K562 (cell line): ENCODE measurements around the gene CHCT1. TPM values are rescaled to one million over a fixed set of nuclear protein-coding genes. Genes with fewer than 3 reads are reported as not detected.
A peak's percentile ranks its signal among the peaks of the same experiment; 100 is the strongest.

Experiments
- ATAC-seq: fragments of 200-7000 bp; cut with Tn5 transposase; 3 replicates; pipeline ENCODE4 v1.9.1; 2020; ENCODE audit warnings: moderate library complexity
- BruUV-seq: library from RNA; stranded (reverse); fragments of 400-500 nt; replicated peaks from 2 replicates; lab custom pipeline; 2021; lab: Mats Ljungman, UMichigan
- CTCF ChIA-PET: fragments of 300-600 bp; formaldehyde crosslinking; extraction: SDS; loops from one replicate; lab custom pipeline; 2021; ENCODE audit warnings: low intra/inter-chr PET ratio; lab: Yijun Ruan, JAX
- POLR2A ChIA-PET: fragments of 300-600, 350-650 bp; sonication (Branson Sonifier 250); formaldehyde crosslinking; extraction: SDS; loops from one replicate; lab custom pipeline; 2021; ENCODE audit warnings: antibody characterized with exemption, inconsistent platforms; lab: Yijun Ruan, JAX
- DNase-seq, 4 experiments: peaks; one replicate each; pipeline versions ENCODE4 v3.0.0 to v3.0.0-alpha.2; 2011 to 2018; ENCODE audit warnings: low spot score in 3 of 4, mixed read lengths in 3 of 4; ENCODE audit errors: extremely low read depth in 1 of 4
- FAIRE-seq: peaks from 2 replicates; lab custom pipeline; 2011; peaks lifted over from hg19 to GRCh38; lab: Jason Lieb, UNC
- H2AFZ ChIP-seq: 2 replicates; pipeline ENCODE4 v1.6.0; 2011; ENCODE audit warnings: low read depth, low read length, control low read depth, inconsistent platforms
- H3K27ac ChIP-seq: fragments of 200-600 bp; 3 replicates; pipeline ENCODE4 v1.8.0; 2011; ENCODE audit warnings: low read depth, mild to moderate bottlenecking, control low read depth, inconsistent platforms, low read length, moderate library complexity, mixed read lengths; ENCODE audit errors: extremely low read depth
- H3K27me3 ChIP-seq, 2 experiments: fragments of 300-600 bp in 1 of 2; 2 replicates in 1 of 2; 3 replicates in 1 of 2; pipeline versions ENCODE4 v1.6.0 to v1.8.0; 2011; ENCODE audit warnings: inconsistent platforms in 2 of 2, low read length in 2 of 2, mild to moderate bottlenecking in 1 of 2, mixed read lengths in 1 of 2, moderate library complexity in 1 of 2; ENCODE audit not compliant: control insufficient read depth in 2 of 2, insufficient read depth in 2 of 2
- H3K36me3 ChIP-seq: fragments of 300-600 bp; 3 replicates; pipeline ENCODE4 v1.8.0; 2011; ENCODE audit warnings: mild to moderate bottlenecking, low read length, inconsistent platforms; ENCODE audit not compliant: control insufficient read depth, insufficient read depth
- H3K4me1 ChIP-seq, 2 experiments: fragments of 200-600 bp in 1 of 2; replicated peaks in 1 of 2; 2 replicates in 1 of 2; 3 replicates in 1 of 2; pipeline versions ENCODE4 v1.5.1 to v1.8.0; 2011; ENCODE audit warnings: inconsistent platforms in 2 of 2, low read length in 2 of 2, mild to moderate bottlenecking in 1 of 2, mixed read lengths in 1 of 2, moderate library complexity in 1 of 2; ENCODE audit not compliant: control insufficient read depth in 2 of 2, insufficient read depth in 2 of 2
- H3K4me2 ChIP-seq: 2 replicates; pipeline ENCODE4 v1.6.1; 2011; ENCODE audit warnings: low read length, control low read depth, inconsistent platforms, mixed read lengths; ENCODE audit not compliant: insufficient read depth
- H3K4me3 ChIP-seq: fragments of 200-600 bp; sonication (generic), shearing (Covaris generic); 2 replicates; pipeline ENCODE4 v1.5.1; 2016; ENCODE audit warnings: control low read depth, inconsistent platforms
- H3K79me2 ChIP-seq: fragments of 200-600 bp; 3 replicates; pipeline ENCODE4 v1.8.0; 2011; ENCODE audit warnings: low read length, inconsistent platforms; ENCODE audit not compliant: control insufficient read depth, insufficient read depth
- H3K9ac ChIP-seq, 2 experiments: 2 replicates each; pipeline versions ENCODE4 v1.6.0 to v1.6.1; 2011; ENCODE audit warnings: low read depth in 2 of 2, low read length in 2 of 2, control low read depth in 1 of 2, inconsistent platforms in 1 of 2, mild to moderate bottlenecking in 1 of 2, mixed read lengths in 1 of 2; ENCODE audit not compliant: insufficient read depth in 1 of 2
- H3K9me1 ChIP-seq: one replicate; pipeline ENCODE4 v1.6.0; 2011; ENCODE audit warnings: inconsistent platforms, mild to moderate bottlenecking, low read length, moderate library complexity; ENCODE audit not compliant: control insufficient read depth, insufficient read depth
- H3K9me3 ChIP-seq: replicated peaks from 2 replicates; pipeline ENCODE4 v1.5.1; 2011; ENCODE audit warnings: low read depth, low read length, inconsistent platforms; ENCODE audit not compliant: control insufficient read depth, insufficient read depth
- H4K20me1 ChIP-seq: replicated peaks from 2 replicates; pipeline ENCODE4 v1.6.1; 2011; ENCODE audit warnings: low read length, inconsistent platforms, mixed read lengths; ENCODE audit not compliant: control insufficient read depth, insufficient read depth
- CBFA2T2 ChIP-seq: fragments of 450-650 bp; conservative IDR thresholded peaks from 2 replicates; pipeline ENCODE4 v1.6.1; 2017; ENCODE audit warnings: mild to moderate bottlenecking
- FOXA3 ChIP-seq, 2 experiments: fragments of 450-650 bp in 1 of 2; sonication (generic) in 1 of 2; formaldehyde crosslinking; IDR thresholded peaks in 1 of 2; conservative IDR thresholded peaks in 1 of 2; 2 replicates each; pipeline versions ENCODE4 v1.4.0 to v1.8.0; 2020 to 2022; ENCODE audit warnings: mild to moderate bottlenecking in 2 of 2, missing genetic modification reagents in 1 of 2
- MYNN ChIP-seq, 2 experiments: sonication (generic); formaldehyde crosslinking in 1 of 2; IDR thresholded peaks; 2 replicates each; pipeline versions ENCODE4 v1.5.0 to v1.6.1; 2016 to 2020; ENCODE audit warnings: antibody characterized with exemption in 1 of 2, missing genetic modification reagents in 1 of 2
- NFATC3 ChIP-seq: fragments of 450-650 bp; IDR thresholded peaks from 2 replicates; pipeline ENCODE4 v1.6.1; 2017; ENCODE audit warnings: mild to moderate bottlenecking
- PHTF2 ChIP-seq: fragments of 250-450 bp; sonication (Bioruptor Pico); IDR thresholded peaks from 2 replicates; pipeline ENCODE4 v1.5.0; 2021; ENCODE audit warnings: mild to moderate bottlenecking
- PML ChIP-seq: IDR thresholded peaks from 2 replicates; pipeline ENCODE4 v1.6.1; 2012; ENCODE audit warnings: low read length, inconsistent platforms
- POLR2H ChIP-seq: IDR thresholded peaks from 2 replicates; pipeline ENCODE4 v1.6.1; 2016; ENCODE audit warnings: missing genetic modification characterization, low read depth, mild to moderate bottlenecking, control low read depth, missing compliant biosample characterization, moderate library complexity
- PRMT5 ChIP-seq: sonication (generic); formaldehyde crosslinking; IDR thresholded peaks from 2 replicates; pipeline ENCODE4 v1.5.0; 2020; ENCODE audit warnings: missing genetic modification reagents
- TCF7 ChIP-seq: sonication (generic); IDR thresholded peaks from 2 replicates; pipeline ENCODE4 v1.6.1; 2016; ENCODE audit warnings: antibody characterized with exemption, borderline replicate concordance
- ZC3H4 ChIP-seq: sonication (generic); formaldehyde crosslinking; IDR thresholded peaks from 2 replicates; pipeline ENCODE4 v1.9.0; 2021; ENCODE audit warnings: missing genetic modification reagents, borderline replicate concordance
- ZNF384 ChIP-seq: IDR thresholded peaks from 2 replicates; pipeline ENCODE4 v1.6.1; 2012; ENCODE audit warnings: low read depth, low read length, improper control_type of control experiment
- ZNF57 ChIP-seq: fragments of 450-650 bp; formaldehyde crosslinking; IDR thresholded peaks from 2 replicates; pipeline ENCODE4 v1.4.0; 2020; ENCODE audit warnings: mild to moderate bottlenecking, moderate library complexity
- WGBS: fragments of 100-300 bp; shearing (Covaris generic); methylation state at CpG from one replicate; pipeline ENCODE4 v1.1.6; 2016; ENCODE audit warnings: low coverage, mixed read lengths; ENCODE audit not compliant: insufficient coverage; ENCODE audit errors: missing lambda C conversion rate; 5-methylcytosine and 5-hydroxymethylcytosine counted together
- in situ Hi-C: fragments of 300-500 bp; cut with MboI; formaldehyde crosslinking; loops from 4 replicates; pipeline ENCODE4 v1.15.0; 2018; ENCODE audit warnings: inconsistent platforms, mixed read lengths
- intact Hi-C: fragments of 100-400 bp; cut with micrococcal nuclease; formaldehyde crosslinking; loops from 2 replicates; pipeline ENCODE4 v1.14.2; 2022
- polyA plus RNA-seq, 8 experiments: library from polyadenylated mRNA; depleted of rRNA in 4 of 8; stranded (reverse) in 5 of 8; unstranded in 3 of 8; fragments of >200 nt; fragmentation: Nextera tagmentation in 2 of 8; fragmentation: Illumina TruSeq in 1 of 8; extraction: Ambion mirVana in 2 of 8; extraction: Trizol in 1 of 8; gene quantifications; 2 replicates each; pipeline versions ENCODE4 v1.2.1 to v1.2.3, GENCODE V29; 2011 to 2014; ENCODE audit warnings: inconsistent platforms in 1 of 8, missing spikeins in 1 of 8
- total RNA-seq, 7 experiments: library from RNA; depleted of rRNA in 6 of 7; stranded (reverse); fragments of >200 nt in 6 of 7; fragmentation: Illumina TruSeq in 2 of 7; extraction: Trizol in 2 of 7; gene quantifications; 2 replicates each; pipeline versions ENCODE4 v1.2.1 to v1.2.3, GENCODE V29; 2011 to 2021; ENCODE audit warnings: low replicate concordance in 1 of 7
- TF ChIP-seq, protein P1 (sequence below): fragments of 450-650 bp; IDR thresholded peaks from 2 replicates; pipeline ENCODE4 v1.6.1; 2018; ENCODE audit warnings: mild to moderate bottlenecking, low read depth; ENCODE audit not compliant: partially characterized antibody
- TF ChIP-seq, protein P2 (sequence below): fragments of 250-450 bp; sonication (Bioruptor Pico); IDR thresholded peaks from 2 replicates; pipeline ENCODE4 v1.4.0; 2020
- TF ChIP-seq, protein P3 (sequence below), 3 experiments: fragments of 200-800 bp in 1 of 3; fragments of 250-450 bp in 1 of 3; fragments of 450-650 bp in 1 of 3; sonication (Bioruptor Pico) in 1 of 3; sonication (Bioruptor generic) in 1 of 3; formaldehyde crosslinking in 1 of 3; IDR thresholded peaks; 2 replicates each; pipeline versions ENCODE4 v1.6.1 to v1.8.0; 2016 to 2022; ENCODE audit warnings: mild to moderate bottlenecking in 2 of 3, missing genetic modification characterization in 2 of 3, missing compliant biosample characterization in 1 of 3, moderate library complexity in 1 of 3

The CHCT1 gene
- total and polyA plus RNA-seq, 9 of the 15 experiments (the other 6 are each of a cell fraction or from before 2014, with no cell fraction given), result not detected

DNA sequence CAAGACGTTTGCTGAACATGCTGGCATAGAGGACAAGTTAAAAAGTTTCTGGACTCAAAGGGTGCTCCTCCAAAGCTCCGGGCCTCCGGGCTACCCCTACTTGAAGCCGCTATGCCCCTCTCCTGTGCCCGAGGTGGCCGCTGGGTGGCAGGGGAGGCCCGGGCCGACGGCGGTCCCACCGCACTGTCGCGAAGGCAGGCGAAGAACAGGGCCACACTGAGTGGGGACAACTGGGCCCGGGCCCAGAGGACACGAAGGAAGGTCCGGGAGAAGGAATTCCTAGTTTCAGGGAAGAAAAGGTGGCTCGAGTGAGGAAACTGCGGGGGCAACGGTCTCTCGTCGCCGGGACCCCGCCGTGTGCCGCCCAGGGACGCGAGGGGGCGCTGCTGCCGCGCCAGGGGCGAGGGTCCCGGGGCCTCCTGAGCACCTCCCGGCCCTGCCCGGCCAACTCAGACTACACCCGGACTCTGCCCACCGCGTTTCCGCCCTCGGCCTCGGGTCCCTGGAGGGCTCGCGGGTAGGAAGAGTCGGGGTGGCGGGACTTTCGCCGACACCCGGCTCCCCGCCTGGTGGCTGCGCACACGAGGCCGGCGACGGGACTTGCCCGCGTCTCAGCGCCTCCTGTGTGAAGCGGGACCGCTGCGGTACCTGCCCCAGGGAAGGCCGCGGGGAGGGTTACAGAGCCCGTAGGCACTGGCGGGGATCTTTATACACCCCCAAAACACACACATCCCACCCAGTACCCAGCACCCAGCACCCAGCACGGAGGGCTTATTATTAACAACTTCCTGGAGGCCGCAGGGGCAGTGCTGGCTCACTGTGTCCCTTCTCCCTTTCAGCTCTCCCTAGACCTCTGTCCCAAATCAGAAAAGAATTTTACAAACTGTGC is 772 bp upstream of the CHCT1 start:
- whole genome bisulfite sequencing, result 72% methylated on average over 16 of the region's 66 CpGs
- no peak overlapping the region for H3K4me3 ChIP-seq
- H3K79me2 ChIP-seq, result no peaks in the 10 kb centered on the region
- no peak for TF ChIP-seq ZC3H4 (CRISPR knock-in tag)
- TF ChIP-seq MYNN (IDR thresholded peaks at IDR 0.05), result no peak
- TF ChIP-seq MYNN (CRISPR knock-in tag; IDR thresholded peaks at IDR 0.05), result no peak
- TF ChIP-seq CBFA2T2, result no peak
- no peak for TF ChIP-seq ZNF57 (CRISPR knock-in tag)
- TF ChIP-seq PML, result no peak
- no peak for TF ChIP-seq PRMT5 (CRISPR knock-in tag)
- no peak for TF ChIP-seq POLR2H
- no peak for TF ChIP-seq PHTF2
- TF ChIP-seq, protein P1, sequence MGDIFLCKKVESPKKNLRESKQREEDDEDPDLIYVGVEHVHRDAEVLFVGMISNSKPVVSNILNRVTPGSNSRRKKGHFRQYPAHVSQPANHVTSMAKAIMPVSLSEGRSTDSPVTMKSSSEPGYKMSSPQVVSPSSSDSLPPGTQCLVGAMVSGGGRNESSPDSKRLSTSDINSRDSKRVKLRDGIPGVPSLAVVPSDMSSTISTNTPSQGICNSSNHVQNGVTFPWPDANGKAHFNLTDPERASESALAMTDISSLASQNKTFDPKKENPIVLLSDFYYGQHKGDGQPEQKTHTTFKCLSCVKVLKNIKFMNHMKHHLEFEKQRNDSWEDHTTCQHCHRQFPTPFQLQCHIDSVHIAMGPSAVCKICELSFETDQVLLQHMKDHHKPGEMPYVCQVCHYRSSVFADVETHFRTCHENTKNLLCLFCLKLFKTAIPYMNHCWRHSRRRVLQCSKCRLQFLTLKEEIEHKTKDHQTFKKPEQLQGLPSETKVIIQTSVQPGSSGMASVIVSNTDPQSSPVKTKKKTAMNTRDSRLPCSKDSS, result no peak
- TF ChIP-seq, protein P2, sequence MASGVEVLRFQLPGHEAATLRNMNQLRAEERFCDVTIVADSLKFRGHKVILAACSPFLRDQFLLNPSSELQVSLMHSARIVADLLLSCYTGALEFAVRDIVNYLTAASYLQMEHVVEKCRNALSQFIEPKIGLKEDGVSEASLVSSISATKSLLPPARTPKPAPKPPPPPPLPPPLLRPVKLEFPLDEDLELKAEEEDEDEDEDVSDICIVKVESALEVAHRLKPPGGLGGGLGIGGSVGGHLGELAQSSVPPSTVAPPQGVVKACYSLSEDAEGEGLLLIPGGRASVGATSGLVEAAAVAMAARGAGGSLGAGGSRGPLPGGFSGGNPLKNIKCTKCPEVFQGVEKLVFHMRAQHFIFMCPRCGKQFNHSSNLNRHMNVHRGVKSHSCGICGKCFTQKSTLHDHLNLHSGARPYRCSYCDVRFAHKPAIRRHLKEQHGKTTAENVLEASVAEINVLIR (CRISPR knock-in tag), result no peak
- TF ChIP-seq FOXA3 (CRISPR knock-in tag; conservative IDR thresholded peaks at IDR 0.05 in 1 of 2, IDR thresholded peaks at IDR 0.05 in 1 of 2), result no peak
- TF ChIP-seq ZNF384, result no peak
- no peak for TF ChIP-seq NFATC3
- TF ChIP-seq, protein P3, sequence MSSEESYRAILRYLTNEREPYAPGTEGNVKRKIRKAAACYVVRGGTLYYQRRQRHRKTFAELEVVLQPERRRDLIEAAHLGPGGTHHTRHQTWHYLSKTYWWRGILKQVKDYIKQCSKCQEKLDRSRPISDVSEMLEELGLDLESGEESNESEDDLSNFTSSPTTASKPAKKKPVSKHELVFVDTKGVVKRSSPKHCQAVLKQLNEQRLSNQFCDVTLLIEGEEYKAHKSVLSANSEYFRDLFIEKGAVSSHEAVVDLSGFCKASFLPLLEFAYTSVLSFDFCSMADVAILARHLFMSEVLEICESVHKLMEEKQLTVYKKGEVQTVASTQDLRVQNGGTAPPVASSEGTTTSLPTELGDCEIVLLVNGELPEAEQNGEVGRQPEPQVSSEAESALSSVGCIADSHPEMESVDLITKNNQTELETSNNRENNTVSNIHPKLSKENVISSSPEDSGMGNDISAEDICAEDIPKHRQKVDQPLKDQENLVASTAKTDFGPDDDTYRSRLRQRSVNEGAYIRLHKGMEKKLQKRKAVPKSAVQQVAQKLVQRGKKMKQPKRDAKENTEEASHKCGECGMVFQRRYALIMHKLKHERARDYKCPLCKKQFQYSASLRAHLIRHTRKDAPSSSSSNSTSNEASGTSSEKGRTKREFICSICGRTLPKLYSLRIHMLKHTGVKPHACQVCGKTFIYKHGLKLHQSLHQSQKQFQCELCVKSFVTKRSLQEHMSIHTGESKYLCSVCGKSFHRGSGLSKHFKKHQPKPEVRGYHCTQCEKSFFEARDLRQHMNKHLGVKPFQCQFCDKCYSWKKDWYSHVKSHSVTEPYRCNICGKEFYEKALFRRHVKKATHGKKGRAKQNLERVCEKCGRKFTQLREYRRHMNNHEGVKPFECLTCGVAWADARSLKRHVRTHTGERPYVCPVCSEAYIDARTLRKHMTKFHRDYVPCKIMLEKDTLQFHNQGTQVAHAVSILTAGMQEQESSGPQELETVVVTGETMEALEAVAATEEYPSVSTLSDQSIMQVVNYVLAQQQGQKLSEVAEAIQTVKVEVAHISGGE (CRISPR knock-in tag; IDR thresholded peaks at IDR 0.05), result peak in 1 of 3 experiments; percentile 54; a peak in 1 of 6 replicates
- TF ChIP-seq TCF7, result no peak

More for the DNA sequence above, 772 bp upstream of the CHCT1 start:
- Histone ChIP-seq H3K36me3 (no peaks in the 10 kb centered on the region), H3K4me1 (peaks cover 0 to 13% of the 10 kb centered on the region in 2 experiments; a peak in 2 of 5 replicates), H3K27ac (no peak overlapping the region), H3K4me2 (no peak overlapping the region), H3K27me3 (peaks cover 3 to 10% of the 10 kb centered on the region in 2 experiments; a peak in 3 of 5 replicates), H3K9me1 (no peaks in the 10 kb centered on the region), H4K20me1 (no peaks in the 10 kb centered on the region), H3K9me3 (no peaks in the 10 kb centered on the region), H3K9ac (no peak overlapping the region), H2AFZ (no peak overlapping the region)
- DNase-seq (no peak), FAIRE-seq (no peak), ATAC-seq (no peak)
- in situ Hi-C loops, result loop anchor here (10.0 kb wide), 1 partner anchor 277 kb away; the partner anchor contains the start of gene CA4
- CTCF ChIA-PET, result no interaction called here
- BruUV-seq, result no TSS peak
- POLR2A ChIA-PET, result no interaction called here
- intact Hi-C loops, result no loop called here
